ENCODE data around the gene HS6ST2.

The HS6ST2 gene

DNA sequence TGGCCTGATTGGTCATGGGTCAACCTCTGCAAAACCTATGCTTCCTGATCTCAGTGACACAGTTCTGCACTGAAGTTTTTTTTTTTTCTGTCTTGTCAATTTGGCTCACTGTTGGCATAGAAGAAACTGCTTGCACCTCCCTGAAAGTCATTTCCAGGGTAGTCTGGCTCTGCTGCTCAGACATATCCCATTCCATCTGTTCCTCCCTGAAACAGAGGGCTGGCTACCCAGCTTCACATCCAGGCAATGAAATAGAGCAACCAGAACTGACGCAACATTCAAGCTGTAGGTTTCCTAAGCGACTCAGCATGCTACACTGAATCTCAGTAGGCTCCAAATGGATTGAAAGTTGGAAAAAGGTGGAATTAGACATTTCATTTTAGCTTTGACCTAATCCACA, 292.8 kb downstream of the HS6ST2 start:
- DNase-seq: no peak

DNA sequence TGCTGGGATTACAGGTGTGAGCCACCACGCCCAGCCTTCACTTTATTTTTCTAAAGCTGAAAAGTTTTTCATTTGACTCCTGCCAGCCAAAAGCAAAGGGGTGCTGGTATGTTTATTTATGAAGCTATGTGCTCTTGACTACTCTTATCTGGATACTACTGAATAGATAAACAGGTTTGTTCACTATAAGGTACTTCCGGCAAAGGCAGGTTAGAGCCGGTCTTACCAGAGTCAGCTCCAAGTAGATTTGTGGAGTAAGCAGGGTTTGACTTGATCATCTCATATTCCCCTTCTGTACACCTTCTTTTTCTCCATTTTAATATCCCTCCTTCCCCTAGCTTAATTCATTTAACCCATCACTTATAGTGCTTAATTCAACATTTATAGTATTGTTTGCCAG, 294.2 kb downstream of the HS6ST2 start:
- no peak for DNase-seq

DNA sequence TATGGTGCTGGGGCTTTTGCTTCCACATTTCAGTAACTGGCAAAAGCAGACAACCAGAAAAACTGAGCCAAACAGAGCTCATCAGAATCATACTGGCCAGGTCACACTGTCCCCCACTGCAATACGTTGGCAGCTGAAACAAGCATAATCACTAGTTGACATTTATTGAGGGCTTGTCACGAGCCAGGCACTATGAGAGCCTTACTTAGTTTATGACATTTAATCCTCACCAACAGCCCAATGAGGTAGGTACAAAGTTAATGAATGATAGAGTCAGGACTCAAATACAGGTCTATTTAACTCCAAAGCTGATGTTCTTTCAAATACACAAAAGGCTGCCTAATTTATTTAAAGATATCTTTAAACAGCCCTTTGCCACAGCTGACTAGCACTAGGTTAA, 295.6 kb downstream of the HS6ST2 start:
- DNase-seq: no peak

DNA sequence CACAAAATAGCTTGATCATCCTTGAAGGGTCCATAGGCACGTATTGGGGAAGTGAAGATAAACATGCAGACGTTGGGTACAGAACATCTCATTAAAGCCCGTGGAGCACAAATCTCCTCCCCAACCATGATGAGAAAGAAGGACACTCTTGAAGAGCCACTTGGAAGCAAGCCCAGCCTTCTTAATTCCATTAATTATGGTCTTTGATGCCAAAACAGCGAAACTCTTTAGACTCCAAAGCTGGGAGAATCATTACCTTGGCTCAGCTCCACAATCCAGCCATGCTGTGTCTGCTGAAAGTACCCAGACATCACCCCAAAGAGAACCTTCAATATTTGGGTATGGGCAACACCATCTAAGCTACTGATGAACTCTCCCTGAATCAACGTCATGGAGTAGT, 300.6 kb downstream of the HS6ST2 start:
- no peak for DNase-seq

DNA sequence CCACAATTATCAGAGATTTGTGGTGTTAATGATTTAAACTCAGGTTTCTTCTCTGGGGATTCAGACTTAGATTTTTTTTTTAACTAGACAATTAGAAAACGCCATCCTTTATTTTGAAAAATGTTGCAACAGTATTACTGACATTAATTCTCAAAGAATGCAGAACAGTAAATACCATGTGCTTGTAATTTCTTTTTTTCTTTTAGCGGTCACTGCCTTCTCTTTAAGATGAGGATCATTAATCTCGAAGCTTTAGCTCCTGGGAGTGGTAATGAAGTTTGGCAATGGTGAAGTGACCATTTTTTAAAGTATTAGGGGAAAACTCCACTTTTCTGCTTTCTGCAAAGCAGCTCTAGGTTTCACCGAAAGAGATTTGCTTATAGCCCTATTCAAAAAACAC, 305.6 kb downstream of the HS6ST2 start:
- no peak for DNase-seq

DNA sequence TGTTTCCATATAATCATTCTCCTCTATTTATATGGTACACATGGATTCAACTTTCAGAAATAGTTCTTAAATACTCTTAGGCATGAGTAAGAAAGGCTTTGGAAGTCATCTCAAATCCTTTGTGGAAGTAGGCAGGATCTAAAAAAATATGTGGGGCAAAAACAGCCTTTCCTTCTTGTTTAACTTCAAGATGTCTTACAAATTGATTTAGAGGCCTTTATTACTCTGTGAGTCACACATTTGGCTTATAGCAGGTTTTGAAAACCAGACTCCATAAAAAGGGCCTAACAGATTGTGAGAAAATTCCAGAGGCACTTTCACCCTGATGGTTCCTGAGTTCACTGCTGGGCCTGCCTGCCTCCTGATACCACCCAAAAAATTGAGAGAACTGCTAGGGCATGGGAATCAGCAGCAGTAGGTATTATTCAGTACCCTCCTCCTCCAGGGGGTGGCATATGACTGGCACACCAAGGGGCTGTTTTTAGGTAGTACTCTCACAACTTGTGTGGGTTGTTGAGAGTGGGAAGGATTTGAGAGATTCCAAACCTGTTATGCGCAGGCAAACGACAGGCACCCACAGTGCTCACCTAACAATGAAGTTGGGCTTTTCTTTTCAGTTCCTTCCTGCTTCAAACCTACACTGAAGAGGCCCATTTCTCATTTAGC, 306.9 kb downstream of the HS6ST2 start:
- no peak for DNase-seq

DNA sequence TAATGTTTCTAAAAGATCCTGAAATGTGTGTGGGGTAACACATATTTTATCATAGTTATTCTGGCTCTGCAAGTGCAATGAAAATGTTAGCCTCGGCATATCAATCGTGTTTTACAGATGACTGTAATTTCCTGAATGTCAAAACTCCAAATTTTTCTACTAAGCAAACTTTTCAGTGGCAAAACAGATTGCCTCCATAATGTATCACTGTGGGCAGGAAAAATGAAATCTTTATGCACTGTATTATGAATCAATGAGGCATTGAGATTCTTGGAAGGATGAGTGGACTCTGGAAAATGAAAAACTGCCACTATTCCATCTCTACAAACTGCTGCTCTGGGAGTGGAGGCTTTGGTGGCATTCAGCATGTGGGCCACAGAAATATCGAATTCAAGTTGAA, 309.5 kb downstream of the HS6ST2 start:
- DNase-seq: no peak

DNA sequence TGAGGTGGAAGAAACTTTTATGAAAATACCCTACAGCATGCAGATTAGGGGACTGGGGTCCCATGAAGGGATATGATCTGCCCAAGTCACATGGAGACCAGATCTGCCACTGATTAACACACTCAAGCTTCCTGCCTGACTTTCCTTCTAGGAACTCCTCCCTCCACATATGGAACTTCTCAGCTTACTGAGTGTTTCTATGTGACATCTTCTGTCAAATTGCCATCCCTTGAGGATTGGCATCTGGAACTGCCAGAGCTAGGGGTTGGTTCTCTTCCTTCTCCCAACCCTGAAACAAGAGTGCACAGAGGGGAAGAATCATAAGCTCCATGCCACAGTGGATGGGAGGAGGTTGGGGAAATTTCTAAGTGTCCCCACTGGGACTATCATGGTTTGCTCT, 319.0 kb downstream of the HS6ST2 start:
- no peak for DNase-seq

DNA sequence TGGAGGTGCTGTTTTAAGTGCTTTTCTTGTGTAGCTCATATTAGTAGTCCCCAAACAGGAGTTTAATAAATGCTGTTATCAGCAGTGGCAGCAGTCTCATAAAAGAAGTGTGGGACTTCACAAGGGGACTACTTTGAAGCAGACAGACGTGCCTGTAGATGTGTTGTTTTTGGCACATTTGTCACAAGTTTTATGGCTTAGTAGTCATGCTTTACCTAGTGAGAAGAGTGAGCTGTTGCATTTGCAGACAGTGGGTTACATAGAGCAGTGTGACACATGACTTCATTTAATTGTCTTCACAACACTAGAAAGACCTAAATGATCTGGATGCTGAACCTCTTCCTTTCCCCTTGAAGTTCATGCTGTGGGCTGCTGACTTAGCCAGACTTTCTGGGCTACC, 320.1 kb downstream of the HS6ST2 start:
- DNase-seq: no peak

DNA sequence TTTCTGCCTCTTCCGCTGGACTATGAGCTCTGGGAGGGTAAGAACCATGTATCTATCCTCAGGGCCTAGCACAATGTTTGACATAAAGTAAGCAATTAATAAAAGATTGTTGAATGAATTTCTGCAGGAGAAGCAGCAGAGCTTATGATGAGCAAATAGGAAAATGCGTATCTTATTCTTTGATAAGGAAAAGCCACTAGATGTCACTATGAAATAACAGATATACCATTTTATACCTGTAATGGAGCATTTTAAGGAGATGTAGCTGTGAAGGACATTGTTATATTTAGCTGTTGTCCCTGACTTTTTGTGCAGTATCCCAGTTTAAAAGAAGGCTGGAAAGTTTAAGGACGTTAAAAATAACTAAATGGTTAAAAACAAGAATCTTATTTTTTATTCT, 322.3 kb downstream of the HS6ST2 start:
- peak; percentile 7 for DNase-seq

DNA sequence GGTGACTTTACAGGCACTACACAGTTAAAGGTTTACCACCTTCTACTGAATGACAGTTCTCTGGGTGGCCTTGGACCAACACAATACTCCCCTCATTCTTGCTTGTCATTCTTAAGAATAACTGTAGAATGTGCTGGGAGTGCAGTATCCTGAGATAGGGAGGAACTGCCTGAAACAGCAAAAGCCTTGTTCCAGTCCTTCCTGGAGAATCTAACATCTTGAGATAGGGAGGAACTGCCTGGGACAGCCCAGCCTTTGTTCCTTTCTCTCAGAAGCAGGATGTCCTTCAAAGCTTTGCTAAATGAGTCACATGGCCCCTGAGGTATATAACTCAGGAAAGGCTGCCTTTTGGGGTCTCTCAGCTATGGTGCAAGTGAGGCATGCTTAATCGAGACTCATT, 323.9 kb downstream of the HS6ST2 start:
- DNase-seq: no peak

DNA sequence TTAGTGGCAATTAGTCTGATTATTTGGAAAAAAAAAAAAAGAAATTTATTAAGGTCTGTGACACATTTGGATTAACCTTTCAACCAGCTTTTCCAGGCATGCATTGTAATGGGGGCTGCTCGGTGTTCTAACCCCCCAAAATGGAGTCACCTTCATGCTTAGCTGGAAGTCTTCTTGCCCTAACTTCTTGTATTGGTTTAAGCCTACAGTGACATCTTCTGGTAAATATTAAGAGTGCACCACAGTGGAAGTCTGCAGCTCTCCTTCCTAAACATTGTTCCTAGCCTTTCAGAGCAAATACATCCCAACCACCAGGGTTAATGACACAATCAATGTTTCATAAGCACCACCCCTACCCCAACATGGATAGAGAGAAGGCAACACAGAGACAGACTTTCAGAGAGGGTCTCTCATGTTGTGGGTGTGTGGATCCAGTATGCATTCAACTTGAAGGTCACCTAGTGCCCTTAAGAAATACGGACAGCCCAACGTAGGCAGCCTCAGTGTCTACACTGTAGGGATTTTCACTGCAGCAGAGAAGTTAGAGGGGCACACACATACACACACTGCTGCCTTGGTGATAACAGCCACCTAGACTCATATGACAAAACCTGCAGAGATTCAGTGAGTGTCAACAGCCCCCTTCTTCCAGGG, 326.7 kb downstream of the HS6ST2 start:
- peak; percentile 59 for DNase-seq

DNA sequence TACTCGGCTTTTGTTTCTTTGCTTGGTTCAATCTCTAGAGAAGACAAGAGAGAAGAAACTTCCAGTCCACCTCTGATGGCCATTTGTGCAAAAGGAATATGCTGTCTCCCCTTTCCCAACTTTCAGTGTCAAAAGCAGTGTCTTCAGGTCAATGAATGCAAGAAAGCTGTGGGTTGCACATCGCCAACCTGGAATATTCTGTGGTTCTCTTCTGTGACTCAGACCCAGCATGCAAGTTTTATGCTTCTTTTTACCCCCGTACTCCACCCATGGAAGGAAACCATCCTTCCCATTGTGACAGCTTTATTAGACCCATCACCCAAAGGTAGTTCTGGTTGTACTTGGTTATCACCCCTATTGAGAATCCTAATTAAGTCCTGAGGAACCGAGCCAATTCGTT, 334.0 kb downstream of the HS6ST2 start:
- no peak for DNase-seq

DNA sequence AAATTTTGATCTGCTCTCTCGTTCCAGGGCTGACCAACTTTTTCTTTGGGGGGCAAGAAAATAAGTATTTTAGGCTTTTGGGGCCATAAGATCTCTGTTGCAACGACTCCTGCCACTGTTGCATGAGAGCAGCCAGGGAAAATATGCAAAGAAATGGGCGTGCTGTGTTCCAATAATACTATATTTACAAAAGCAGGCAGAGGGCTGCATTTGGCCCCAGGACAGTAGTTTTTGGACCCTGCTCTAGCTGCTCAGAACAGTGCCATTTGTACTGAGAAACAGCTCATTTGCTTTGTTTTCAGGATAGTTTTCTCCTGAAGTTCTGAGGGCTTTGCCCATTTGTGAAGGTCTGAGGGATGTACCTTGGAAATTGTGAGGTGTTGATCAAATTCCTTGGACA, 334.5 kb downstream of the HS6ST2 start:
- DNase-seq: no peak

DNA sequence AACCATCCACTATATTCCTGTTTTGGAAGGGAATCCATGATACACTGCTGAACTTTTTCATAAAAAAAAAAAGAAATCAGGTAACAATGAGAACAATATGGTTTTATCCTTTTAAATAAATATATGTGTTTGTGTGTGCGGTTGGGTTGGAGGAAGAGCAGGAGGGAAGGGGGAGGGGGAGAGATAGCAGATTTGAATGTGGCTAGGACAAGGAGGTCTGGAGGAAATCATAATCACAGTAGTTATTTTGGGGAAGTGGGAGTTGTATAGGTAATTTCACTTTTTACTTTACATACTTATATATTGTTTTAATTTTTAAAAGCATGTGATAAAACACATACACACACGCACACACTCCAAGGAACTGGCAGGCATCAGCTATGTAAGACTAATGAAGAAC, 335.1 kb downstream of the HS6ST2 start:
- no peak for DNase-seq

DNA sequence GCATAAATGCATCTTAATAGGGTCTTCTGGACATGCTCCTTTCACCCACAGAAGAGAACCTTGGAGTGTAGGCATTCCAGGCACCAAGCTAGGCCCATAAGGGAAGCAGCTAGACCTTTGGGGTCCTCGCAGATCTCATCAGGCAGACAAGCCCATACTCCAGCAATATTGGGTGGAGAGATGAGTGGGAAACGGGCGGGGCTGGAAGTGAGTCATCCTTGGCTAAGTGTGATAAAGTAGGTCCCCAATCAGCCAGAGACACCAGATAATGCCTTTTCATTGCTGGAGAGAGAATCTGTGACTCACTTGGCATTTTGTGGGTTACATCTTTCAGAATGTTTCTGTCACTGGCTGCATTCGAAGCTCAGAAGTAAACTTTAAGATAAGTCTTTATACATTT, 336.3 kb downstream of the HS6ST2 start:
- no peak for DNase-seq

DNA sequence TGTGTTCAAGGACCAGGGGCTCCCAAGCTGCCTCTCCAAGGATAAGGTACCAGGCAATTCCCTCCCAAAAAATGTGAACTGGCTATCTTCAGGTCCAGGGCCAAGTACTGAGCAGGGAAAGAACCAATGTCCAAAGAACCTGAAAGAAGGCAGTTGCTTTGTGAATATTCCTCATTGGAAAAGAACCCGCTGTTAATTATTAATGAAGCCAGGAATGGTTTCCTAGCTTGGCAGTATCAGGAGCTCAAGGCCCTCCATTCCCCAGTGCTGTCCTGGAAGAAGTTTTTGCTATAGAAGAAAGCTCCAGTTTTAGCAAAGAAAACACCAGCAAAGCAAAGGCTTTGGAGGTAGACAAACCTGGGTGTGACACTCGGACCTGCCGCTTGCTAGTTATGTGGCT, 339.6 kb downstream of the HS6ST2 start:
- no peak for DNase-seq

DNA sequence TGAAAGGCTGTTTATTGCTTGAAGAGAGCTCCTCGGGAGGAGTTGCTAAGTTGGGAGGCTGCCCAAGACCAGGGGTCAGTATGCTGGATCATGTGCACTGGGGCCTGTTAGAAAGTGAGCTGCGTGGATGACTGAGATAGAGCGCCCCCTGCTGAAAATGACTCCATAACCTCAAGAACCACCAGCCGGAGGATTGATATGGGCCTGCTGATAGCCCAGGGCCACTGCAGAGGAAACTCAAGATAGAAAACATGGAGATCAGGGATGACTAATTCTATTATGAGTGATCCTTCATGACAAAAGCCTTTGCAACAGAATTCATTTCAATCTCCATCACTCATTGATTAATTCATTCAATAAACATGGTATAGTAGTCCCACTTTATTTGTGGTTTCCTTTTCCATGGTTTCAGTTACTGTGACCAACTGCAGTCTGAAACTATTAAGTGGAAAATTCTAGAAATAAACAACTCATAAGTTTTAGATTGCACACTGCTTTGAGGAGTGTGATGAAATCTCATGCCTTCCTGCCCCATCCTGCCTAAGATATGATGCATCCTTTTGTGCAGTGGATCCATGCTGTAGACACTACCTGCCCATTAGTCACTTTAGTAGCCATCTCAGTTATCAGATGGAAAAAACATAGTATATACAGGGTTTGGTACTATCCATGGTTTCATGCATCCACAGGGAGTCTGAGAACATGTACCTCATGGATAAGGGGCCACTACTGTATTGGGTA, 342.9 kb downstream of the HS6ST2 start:
- peak; percentile 24 for DNase-seq

DNA sequence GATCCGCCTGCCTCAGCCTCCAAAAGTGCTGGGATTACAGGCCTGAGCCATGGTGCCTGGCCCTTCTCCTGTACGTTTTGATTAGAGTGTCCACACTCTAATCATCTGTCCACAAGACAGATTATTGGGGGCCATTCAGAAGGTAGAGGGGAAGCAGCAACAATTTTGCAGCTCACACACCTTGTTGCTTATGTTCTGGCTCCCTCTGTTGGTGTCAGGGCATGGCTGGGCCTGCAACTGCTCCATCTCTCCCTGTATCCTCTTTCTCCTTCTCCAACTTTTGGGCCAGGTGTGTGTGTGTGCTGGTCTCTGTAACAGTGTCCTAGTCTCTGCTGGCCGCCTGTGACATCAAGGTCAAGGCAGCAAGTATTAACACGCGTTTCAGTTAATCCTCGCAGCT, 344.1 kb downstream of the HS6ST2 start:
- peak; percentile 6 for DNase-seq

DNA sequence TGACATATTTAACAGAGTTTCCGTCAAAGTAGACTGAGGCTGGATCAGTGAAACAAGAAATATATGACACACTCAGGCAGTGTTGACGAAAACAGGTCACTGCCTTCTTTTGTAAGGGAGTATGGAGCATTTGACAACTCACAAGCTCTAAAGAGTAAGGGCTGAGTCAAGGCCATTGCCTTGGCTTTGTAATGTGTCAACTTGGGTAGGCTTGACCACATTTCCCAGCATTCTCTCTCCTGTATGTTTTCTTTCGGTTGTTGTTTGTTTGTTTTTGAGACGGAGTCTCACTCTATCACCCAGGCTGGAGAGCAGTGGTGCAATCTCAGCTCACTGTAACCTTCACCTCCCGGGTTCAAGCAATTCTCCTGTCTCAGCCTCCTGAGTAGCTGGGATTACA, 344.6 kb downstream of the HS6ST2 start:
- DNase-seq: no peak

DNA sequence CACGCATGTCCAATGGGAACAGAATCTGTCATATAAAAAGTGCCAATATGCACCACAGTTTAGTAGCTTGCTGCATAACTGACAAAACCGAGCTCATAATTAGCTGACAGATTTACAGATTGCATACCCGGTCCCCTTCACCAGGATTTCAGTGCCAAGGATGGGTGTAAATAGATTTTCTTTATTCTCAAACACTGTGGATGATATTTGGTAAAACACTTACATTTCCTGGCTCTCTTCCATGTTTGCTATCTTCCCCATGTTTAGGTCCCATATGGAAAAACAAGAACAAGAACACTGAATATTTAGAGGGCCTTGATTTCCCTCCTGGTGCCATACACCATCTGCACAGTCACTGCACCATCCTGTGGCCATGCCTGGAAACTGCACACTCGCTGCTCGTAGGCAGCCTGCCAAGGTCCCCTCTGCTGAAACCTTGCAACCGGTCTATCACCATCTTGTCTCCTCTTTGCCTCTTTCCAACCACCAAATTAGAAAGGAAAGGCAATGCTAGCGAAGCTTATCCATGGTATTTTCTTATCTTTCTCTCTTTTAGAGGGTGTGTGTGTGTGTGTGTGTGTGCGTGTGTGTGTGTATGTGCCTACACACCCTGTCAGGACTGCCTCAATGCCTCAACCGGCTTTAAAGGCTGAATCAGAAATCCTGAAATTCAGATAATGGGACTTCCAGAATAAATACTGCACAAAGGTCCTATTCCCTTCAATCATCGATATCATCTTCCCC, 345.4 kb downstream of the HS6ST2 start:
- DNase-seq: peak; percentile 48

DNA sequence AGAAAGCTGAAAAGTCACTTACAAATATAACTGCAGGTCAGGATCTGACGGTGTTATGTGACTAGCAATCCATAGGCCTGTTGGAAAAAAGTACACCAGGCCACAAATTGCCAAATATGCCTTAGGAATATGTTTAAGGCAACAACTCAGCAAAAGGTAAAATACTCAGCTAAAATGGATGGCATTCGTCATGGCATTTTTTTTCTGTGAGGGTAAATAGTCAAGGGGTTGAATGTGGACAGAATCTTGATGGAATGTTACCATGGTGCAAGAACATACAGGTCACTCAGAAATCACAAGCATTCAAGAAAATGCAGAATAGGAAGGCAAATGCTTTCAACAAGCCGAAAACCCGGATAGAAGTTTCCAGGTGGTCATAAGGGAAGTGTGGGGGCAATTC, 347.9 kb downstream of the HS6ST2 start:
- DNase-seq: no peak

DNA sequence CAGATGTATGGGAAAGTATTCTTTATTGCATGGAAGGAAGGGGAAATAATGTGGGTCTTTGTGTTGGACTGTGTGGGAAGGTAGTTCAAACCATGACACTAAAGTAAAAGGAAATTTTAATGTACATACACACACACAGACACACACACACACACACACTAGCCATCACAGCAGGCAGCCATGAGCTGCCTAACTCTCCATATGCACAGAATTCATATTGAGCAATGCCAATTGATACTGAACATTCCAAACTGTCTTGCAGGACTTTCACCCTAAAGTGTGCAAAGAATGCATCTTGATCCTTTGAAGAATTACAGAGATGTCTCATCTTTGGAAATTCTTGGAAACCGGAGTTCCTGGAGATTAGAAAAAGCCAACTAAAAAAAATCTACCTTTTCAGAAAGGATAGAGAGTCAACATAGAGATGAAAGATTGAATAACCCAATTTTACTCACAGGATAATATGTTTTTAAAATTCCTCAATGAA, 349.0 kb downstream of the HS6ST2 start:
- DNase-seq: no peak

Data from eye (tissue), 1 donor.